WERI-Rb-1 (cell line): ENCODE data around the gene MDN1.
"Not testable (repeated sequence)": the region's sequence is repeated elsewhere in the genome, so short reads cannot be mapped to it uniquely, and the experiment has no call there.

ENCODE experiments used
- DNase-seq: peaks from one replicate; pipeline ENCODE4 v3.0.0-alpha.2; 2020
- H3K27ac ChIP-seq: fragments of 250-450 bp; sonication (Bioruptor Pico); 2 replicates; pipeline ENCODE4 v1.5.1; 2020; ENCODE audit warnings: mild to moderate bottlenecking, moderate library complexity
- H3K27me3 ChIP-seq: fragments of 250-450 bp; sonication (Bioruptor Pico); 2 replicates; pipeline ENCODE4 v1.5.1; 2021; ENCODE audit warnings: mild to moderate bottlenecking, low read depth, moderate library complexity; ENCODE audit not compliant: insufficient read depth, severe bottlenecking
- H3K36me3 ChIP-seq: fragments of 250-450 bp; sonication (Bioruptor Pico); 2 replicates; pipeline ENCODE4 v1.5.1; 2020; ENCODE audit warnings: mild to moderate bottlenecking, moderate library complexity
- H3K4me3 ChIP-seq: 2 replicates; pipeline ENCODE4 v1.5.1; 2011; ENCODE audit warnings: low read depth, mild to moderate bottlenecking, control low read depth, low read length
- H3K9me3 ChIP-seq: fragments of 250-450 bp; sonication (Bioruptor Pico); 2 replicates; pipeline ENCODE4 v1.5.1; 2021; ENCODE audit warnings: mild to moderate bottlenecking, moderate library complexity; ENCODE audit not compliant: severe bottlenecking
- CTCF ChIP-seq: IDR thresholded peaks from 2 replicates; pipeline ENCODE4 v1.5.1; 2011; ENCODE audit warnings: low read depth, mild to moderate bottlenecking, control low read depth, inconsistent platforms, low read length

MDN1 gene

GRCh38 chr6:89792881-89793280 lies 26.7 kb downstream of the MDN1 start:
- peak; percentile 85 for TF ChIP-seq CTCF
- no peaks in the 10 kb centered on the region for H3K9me3 ChIP-seq
- H3K4me3 ChIP-seq: no peak overlapping the region
- no peak overlapping the region for H3K27ac ChIP-seq
- peak; percentile 42 for DNase-seq
- peaks cover 52% of the 10 kb centered on the region for H3K36me3 ChIP-seq
- H3K27me3 ChIP-seq: no peaks in the 10 kb centered on the region

GRCh38 chr6:89790403-89790802 lies 29.2 kb downstream of the MDN1 start:
- DNase-seq: no peak
- H3K27ac ChIP-seq: no peak overlapping the region
- no peak for TF ChIP-seq CTCF
- H3K4me3 ChIP-seq: no peak overlapping the region
- H3K9me3 ChIP-seq: no peaks in the 10 kb centered on the region
- no peaks in the 10 kb centered on the region for H3K27me3 ChIP-seq
- peaks cover 72% of the 10 kb centered on the region for H3K36me3 ChIP-seq

GRCh38 chr6:89789980-89790379 lies 29.6 kb downstream of the MDN1 start:
- Histone ChIP-seq H3K9me3 (no peaks in the 10 kb centered on the region), H3K4me3 (no peak overlapping the region), H3K27me3 (no peaks in the 10 kb centered on the region), H3K27ac (no peak overlapping the region), H3K36me3 (peaks cover 74% of the 10 kb centered on the region)
- no peak for DNase-seq
- no peak for TF ChIP-seq CTCF

GRCh38 chr6:89787660-89788328 lies 31.8 kb downstream of the MDN1 start:
- Histone ChIP-seq H3K27ac (no peak overlapping the region), H3K9me3 (peaks cover 4% of the 10 kb centered on the region), H3K4me3 (no peak overlapping the region), H3K36me3 (peaks cover 79% of the 10 kb centered on the region), H3K27me3 (no peaks in the 10 kb centered on the region)
- no peak for TF ChIP-seq CTCF
- no peak for DNase-seq

- Histone ChIP-seq H3K36me3 (peaks cover 77% of the 10 kb centered on the region), H3K9me3 (peaks cover 4% of the 10 kb centered on the region), H3K27ac (no peak overlapping the region), H3K4me3 (no peak overlapping the region), H3K27me3 (no peaks in the 10 kb centered on the region)
- TF ChIP-seq CTCF: no peak
- DNase-seq: no peak
Measured at GRCh38 chr6:89786970-89787369, 32.6 kb downstream of the MDN1 start.

- Histone ChIP-seq H3K27ac (no peak overlapping the region), H3K9me3 (peaks cover 4% of the 10 kb centered on the region), H3K27me3 (no peaks in the 10 kb centered on the region), H3K4me3 (no peak overlapping the region), H3K36me3 (peaks cover 83% of the 10 kb centered on the region)
- no peak for DNase-seq
- no peak for TF ChIP-seq CTCF
Measured at GRCh38 chr6:89784838-89785237, 34.8 kb downstream of the MDN1 start.

GRCh38 chr6:89783293-89783692 lies 36.3 kb downstream of the MDN1 start:
- H3K27ac ChIP-seq, H3K27me3 ChIP-seq, H3K9me3 ChIP-seq, DNase-seq, H3K4me3 ChIP-seq: not testable (repeated sequence)
- peaks cover 82% of the 10 kb centered on the region for H3K36me3 ChIP-seq
